Measurements from ENCODE around the gene CYB5A.
"Not testable (repeated sequence)": the region's sequence is repeated elsewhere in the genome, so short reads cannot be mapped to it uniquely, and the experiment has no call there.

The CYB5A gene

DNA sequence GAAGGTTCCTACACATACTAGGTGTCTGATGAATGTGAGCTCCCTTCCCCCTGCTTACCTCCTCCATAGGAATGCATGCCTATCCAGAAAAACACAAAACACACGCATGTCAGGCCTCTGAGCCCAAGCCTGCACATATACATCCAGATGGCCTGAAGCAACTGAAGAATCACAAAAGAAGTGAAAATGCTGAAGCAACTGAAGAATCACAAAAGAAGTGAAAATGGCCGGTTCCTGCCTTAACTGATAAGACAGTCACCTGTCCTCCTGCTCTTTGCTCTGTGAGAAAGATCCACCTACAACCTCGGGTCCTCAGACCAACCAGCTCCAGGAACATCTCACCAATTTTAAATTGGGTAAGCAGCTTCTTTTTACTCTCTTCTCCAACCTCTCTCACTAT, 1.2 kb upstream of the CYB5A start:
- not testable (repeated sequence) for FAIRE-seq

DNA sequence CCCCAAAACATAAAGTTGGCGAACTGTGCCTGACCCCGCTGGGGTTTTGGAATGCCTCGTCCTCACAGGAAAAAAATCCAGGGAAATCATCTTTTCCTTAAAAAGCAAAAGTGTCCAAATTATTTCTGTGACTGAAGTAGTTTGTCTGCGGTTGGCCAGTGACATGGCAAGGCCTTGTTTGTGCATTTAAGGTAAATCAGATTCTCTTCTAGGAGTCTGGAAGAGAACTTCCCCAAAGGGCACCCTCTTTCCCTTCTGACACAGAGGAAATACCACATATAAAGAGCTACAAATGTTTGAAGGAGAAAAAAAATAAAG, 737 bp upstream of the CYB5A start:
- FAIRE-seq, result no peak

DNA sequence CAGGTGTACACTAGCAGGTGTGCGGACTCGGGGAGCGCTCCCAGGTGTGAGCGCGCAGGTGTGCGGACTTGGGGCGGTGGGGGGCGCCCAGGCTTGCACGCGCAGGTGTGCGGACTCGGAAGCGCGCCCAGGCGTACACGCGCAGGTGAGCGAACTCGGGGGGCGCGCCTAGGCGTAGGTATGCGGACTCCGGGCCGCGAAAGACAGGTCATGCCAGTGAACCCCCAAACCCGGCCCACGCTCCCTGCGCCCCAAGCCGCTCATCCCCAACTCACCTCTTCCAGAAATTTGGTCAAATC, 342 bp downstream of the CYB5A start:
- FAIRE-seq, result no peak

DNA sequence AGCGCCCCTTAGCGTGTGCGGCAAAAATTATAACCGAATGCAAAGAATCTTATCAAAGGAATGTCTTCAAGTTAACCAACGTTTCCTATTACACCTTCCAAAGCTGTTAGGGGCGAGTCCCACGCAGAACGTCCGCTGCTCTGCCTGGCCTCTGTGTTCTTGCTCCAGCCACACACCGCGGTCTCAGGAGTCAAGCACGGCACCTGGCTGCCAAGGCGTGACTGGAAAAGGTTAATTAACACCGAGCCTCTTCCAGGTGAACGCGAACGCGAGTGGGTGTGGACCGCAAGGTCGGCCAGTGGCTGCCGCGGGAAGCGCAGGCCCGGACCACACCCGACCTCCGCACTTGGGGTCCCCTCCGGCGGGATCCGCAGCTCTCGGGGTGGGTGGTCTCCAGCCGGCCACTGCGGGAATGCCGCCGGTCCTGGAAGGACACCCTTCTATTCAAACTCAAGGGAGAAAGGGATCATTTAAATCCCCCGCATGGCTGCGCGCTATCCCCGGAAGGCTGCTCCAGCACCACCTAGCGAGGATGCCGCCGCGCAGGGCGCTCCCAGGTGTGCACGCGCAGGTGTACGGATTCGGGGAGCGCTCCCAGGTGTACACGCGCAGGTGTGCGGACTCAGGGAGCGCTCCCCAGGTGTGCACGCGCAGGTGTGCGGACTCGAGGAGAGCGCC, 830 bp downstream of the CYB5A start:
- FAIRE-seq, result no peak

DNA sequence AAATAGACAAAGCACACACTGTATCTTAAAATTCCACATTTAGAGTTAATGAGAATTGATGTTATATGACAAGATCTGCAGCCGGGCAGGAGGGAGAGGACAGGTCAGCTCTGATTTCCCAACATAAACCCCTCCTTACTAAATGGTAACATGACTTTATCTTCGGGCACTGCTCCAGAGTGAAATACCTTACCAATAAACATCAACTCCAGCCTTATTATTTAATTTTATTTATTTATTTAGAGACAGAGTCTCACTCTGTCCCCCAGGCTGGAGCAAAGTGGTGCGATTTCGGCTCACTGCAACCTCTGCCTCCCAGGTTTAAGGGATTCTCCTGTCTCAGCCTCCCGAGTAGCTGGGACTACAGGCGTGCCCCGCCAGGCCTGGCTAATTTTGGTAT, 1.7 kb downstream of the CYB5A start:
- FAIRE-seq, result no peak

DNA sequence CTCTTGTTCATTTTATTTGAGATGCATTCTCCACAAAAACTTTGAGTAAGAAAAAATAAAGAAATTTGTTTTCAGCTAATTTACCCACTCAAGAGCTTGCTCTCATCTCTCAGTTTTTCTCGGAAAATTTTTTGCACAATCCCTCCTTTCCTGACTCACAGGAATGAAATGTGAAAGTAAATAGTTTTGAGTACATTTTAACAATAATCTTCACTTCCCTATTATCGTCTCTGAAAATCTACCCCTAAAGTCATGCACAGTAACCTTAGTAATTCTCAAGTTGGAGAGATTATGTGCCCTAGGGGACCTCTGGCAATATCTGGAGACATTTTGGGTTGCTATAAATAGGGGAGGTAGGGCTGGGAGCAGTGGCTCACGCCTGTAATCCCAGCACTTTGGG, 2.6 kb downstream of the CYB5A start:
- no peak for FAIRE-seq

DNA sequence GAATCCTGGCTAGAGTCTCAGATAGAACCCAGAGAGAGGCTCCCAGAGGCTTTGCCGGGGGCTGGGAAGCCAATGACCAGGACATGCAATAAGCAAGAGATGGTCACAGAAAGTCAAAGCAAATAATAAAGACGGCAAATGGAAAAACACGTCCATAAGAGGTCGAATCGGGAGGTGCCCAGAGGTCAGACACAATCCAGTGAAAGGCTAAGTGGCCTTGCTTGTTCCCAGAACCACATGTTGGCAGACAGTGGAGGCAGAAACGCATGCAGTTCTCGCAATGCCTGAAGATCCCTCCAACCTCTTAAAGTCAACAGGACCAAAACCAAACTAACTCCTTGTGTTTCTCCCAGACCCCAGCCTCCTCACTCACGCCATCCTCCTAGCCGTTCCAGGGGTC, 3.0 kb downstream of the CYB5A start:
- FAIRE-seq, result no peak

DNA sequence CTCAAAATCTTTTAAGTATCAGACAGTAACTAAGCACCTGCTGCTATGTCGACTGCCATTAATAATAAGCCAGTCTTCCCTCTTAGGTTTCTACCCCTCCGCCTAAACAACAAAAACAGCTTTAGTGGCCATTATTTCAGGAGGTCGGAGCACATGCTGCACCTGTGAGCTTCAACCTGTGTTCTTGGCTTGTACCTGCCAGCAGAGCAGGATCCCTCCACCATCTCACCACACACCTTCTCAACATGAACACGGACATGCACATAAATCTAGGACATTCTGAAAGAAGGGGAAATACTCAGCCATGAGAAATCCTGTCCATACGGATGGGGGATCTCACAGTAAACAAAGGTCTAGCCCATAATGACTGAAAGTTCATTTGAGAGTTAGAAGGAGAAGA, 3.7 kb downstream of the CYB5A start:
- no peak for FAIRE-seq

DNA sequence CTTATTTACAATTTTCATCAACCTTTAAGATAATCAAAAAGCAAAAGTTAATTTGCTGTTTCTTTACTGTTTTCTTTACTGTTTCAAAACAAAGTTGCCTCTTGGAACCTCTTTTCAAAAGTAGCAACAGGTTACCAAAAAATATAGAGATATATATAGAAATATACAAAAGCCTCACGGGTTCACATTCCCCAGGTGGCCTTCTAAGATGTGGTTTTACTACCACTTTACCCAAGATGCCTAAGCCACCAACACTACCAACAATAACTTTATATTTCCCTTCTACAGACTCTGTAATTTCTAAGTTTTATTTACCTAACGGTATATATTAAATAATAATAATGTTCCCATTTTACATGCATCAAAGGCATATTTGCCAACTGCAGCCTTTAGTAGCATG, 4.9 kb downstream of the CYB5A start:
- no peak for FAIRE-seq

DNA sequence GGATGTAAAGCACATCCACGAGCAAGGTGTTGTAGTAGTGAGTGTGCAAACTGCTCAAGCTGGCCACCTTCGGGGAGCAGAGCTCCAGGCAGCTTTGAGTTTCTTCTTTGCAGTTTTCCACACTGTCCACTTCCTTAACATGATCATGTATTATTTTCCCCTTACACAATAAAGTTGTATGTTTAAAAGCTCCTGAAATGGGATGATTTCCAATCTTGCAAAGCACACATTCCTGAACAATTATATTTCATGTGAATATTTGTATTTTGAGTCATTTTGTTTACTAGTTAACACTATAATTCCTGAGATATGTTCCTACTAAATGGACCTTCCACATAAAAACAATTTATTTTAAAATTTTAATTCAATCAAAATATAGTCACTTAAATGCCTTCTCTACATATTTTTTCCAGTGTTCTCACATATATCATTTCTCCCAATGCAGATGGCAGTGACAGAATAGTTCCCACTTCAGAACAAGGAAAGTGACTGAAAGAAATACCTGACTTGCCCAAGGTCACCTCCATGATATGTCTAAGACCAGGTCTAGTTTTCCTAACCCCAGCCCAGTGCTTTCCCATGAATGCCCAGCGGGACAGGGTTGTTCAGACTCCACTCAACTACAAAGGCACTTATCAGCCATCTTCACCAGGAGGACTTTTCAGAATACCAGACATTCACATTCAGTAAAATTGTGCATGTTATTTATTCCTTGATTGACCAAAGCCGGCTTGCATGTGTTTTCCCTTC, 5.5 kb downstream of the CYB5A start:
- no peak for FAIRE-seq

DNA sequence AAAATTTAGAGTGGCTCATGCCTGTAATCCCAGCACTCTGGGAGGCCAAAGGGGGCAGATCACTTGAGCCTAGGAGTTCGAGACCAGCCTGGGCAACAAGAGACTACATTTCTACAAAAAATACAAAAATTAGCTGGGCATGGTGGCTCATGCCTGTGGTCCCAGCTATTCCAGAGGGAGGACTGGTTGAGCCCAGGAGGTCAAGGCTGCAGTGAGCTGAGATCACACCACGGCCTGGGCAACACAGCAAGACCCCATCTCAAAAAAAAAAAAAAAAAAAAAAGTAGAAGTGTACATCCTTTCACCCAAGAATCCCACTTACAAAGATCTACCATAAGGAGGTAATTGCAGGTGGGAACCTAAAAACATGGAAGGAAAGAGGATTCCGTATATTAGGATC, 6.2 kb downstream of the CYB5A start:
- FAIRE-seq, result not testable (repeated sequence)

DNA sequence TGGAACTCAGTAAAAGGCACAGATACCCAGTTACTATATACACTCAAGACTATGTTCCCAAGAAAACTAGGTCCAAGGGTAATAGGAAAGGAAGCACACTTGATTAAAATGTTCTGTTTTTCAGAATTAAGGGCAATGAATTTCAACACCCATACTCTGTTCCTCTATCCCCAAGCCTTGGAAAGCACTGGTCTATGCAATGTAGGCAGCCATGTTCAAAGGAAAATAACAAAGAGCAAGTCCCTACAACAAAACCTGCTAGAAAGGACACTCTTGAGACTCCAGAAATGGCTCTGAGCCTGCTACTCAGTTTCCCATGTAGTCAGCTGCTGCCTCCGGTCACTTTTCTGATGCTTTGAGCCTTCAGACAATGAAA, 6.8 kb downstream of the CYB5A start:
- FAIRE-seq, result no peak

DNA sequence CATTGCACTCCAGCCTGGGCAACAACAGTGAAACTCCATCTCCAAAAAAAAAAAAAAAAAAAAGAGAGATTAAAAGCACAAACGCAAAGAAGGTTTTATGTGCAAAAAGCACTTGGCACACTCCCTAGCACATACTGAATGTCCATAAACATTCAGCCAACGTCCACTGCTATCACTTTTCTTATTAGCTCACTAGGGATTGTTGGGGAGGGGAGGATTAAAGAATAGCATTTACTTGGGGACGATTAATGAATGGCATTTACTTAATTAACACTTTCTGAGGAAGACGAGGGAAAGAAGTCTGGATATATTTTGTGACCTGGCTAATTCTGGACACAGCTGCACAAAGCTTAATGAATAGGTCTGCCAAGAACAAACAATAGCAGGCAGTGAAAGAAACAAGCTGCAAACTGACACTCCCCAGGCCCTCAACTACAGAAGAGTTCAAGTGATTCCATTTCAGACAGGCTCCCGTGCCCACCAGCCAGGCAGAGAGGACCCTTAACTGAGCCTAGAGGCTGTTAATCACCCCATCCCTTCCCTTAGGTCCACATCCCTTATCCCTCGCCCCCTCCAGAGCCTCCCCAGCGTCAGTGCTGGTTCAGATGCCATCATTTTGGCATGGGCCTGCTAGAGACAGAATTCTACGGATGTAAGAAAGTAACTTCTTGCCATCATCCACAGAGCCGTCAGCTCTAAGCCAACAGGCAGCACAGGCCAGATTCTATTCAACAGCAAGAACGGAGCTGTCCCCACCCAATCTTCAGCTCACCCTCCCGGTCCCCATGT, 7.4 kb downstream of the CYB5A start:
- no peak for FAIRE-seq

DNA sequence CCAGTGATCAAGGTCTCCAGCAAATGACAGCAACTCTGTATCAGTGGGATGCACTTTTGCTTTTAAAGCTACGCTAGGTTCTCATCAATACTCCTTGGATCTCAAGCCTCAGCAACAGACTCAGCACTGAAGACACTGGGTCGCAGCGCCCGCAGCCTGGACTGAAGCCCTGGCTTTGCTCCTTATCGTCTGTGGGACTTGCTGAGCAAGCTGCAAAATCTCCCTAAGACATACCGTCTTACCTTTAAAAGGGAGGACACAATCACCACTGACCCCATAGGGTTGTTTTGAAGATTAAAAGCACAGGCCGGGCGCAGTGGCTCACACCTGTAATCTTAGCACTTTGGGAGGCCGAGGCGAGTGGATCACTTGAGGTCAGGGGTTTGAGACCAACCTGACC, 8.1 kb downstream of the CYB5A start:
- no peak for FAIRE-seq

DNA sequence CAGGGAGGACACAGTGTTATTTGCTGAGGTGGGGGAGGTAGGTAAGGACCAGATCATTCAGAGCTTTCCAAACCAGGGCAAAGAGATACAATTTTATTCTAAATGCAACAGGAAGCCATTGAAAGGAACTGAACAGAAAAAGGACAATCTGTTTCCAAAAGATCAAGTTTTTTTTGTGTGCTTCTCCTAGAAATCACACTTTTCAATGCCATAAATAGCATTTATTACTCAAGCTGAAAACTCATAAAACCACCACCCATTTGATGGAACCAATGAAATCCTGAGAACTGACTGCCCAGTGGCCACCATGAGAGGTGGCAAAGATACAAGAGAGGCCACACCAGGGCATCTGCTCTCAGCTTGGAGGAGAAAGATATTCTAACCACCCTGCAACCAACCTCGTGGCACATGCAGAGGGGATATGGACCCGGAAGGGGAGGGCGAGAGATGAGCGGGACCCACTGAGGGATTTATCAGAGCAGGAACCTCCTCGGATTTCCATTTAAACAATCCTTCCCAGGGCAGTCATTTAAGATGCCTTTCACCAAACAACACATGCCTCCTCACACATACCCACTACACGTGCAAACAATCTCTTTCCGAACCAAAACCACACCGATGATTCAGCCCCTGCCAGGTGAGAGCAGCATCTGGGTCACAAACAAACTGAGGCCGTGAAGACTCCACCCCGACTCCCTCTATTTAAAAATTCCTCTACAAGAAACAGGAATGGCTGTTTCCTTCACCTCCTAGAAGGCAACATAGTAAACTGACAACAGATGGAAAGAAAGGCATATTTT, 8.8 kb downstream of the CYB5A start:
- FAIRE-seq, result no peak

DNA sequence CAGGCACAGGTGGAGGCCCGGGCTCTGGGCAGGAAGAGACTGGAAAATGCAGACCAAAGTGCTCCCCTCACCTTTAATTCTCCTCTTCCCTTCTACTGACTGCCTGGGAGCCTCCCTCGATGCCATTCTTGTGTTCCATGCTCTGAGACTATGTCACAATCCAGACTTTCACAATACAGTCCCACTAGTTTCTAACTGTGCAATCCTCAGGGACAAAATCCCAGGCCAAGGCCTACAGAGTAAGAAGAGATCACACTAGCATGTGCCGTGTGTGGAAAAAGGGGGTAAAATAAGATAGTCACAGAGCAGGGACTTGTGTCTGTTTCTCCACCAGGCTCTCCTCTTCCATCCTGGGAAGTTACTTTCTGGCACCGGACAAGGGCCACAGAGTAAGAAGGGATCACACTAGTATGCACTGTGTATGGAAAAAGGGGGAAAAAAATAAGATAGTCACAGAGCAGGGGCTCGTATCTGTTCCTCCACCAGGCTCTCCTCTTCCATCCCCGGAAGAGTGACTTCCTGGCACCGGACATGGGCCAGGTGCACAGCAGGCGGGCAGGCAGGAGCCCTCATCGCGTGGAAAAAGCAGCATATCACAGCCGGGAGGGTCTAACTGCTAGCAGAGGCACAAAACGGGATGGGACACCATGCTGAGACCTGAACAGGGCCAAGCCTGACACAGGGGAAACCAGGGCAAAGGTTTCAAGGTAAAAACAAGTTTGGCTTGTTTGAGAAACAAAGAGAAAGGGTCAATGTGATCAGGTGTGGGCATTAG, 9.6 kb downstream of the CYB5A start:
- FAIRE-seq, result no peak

DNA sequence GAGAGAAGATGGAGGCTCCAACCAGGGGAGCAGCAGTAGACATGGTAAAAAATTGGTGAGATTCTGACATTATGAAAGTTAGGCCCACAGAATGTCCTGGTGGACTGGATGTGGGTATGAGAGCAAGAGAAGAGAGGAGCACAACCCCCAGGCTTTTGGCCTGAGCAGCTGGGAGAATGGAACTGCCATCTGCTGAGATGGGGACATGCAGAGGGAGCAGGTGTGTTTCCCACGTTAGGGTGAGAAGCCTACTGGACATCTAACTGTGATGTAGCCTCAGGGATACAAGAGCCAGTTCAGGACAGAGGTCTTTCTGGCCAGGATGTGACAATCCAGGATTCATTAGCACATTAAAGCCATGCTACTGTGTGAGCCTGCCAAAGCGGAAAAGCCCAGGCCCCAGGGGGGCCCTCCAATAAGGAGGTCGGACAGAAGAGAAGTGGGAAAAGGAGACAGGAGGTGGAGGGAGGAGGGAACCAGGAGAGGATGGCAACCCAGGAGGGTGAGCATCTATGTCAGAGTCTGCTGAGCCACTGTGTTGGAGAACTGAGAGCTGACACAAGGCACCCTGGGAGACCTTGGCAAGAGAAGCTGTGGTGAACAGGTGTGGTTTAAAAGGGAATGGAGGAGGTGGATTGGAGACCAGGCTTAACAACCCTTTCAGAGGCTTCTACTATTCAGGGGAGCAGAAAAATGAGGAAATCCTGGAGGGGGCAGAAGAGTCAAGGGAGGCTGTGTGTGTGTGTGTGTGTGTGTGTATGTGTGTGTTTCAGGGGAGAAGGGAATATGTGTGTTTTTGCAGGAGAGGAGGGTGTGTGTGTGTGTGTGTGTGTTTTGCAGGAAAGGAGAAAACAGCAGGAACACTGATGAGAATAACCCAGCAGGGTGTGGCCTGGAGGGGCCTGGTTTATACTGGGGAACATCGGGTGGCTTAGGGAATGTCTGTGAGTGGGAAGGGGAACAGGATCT, 10.5 kb downstream of the CYB5A start:
- FAIRE-seq, result no peak

DNA sequence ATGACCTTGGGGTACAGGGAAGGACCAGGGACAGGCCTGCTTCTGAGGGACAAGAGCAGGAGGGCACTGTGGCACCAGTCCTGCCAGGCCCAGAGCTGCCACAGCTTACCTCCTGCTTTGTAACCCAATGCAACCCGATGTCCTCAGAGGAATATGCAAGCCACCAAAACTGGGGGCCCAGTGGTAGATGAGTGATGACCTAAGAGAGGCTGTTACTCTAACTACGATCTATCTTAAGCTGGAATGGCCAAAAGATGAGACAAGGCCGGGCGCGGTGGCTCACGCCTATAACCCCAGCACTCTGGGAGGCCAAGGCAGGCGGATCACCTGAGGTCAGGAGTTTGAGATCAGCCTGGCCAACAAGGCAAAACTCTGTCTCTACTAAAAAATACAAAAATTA, 12.8 kb downstream of the CYB5A start:
- FAIRE-seq, result no peak

DNA sequence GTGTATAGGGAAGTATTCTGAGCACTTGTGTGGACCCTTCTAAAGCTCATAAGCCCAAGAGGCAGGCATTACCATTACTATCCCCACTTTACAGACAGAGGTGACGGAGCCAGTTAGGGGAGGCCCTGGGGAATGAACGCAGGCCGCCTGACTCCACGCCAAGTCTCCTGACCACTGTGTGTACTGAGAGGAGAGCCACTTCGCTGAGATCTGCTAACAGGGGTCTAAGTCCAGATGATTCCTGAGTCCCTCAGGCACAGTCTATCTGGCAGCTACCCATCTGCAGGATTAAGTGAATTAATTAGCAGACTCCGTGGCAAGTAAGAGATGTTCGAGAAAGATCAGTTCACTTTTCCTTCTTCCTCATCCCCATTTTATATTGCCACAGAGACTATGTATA, 13.7 kb downstream of the CYB5A start:
- no peak for FAIRE-seq

DNA sequence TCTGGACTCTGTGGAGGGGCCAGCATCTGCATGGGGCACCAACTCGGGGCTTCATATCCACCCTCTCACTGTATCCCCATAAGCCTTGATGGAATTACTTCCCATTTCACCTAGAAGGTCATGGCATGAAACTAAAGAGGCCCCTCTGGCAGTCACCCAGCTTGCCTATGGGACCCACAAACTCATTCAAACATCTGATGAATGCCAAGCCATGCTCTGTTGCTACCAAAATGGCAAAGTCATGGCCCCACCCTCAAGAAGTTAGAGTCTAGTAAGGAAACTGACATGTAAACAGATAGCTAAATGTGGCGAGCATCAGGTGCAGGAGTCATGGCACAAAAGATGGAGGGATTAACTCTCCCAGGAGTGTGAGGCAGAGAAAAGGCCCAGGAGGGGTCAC, 14.5 kb downstream of the CYB5A start:
- FAIRE-seq, result no peak

DNA sequence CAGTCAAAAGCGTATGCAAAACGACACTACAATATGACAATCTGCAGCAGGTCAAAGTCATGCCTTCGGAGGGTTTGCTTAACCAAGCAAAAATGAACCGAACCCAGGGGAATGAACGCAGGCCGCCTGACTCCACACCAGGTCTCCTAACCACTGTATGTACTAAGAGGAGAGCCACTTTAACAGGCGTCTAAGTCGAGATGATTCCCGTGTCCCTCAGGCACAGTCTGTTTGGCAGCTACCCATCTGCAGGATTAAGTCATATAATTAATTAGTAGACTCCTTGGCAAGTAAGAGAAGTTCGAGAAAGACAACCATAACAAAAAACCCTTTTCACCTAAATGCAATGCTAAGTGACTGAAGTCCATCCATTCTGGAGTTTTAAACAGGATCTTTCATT, 15.2 kb downstream of the CYB5A start:
- no peak for FAIRE-seq

DNA sequence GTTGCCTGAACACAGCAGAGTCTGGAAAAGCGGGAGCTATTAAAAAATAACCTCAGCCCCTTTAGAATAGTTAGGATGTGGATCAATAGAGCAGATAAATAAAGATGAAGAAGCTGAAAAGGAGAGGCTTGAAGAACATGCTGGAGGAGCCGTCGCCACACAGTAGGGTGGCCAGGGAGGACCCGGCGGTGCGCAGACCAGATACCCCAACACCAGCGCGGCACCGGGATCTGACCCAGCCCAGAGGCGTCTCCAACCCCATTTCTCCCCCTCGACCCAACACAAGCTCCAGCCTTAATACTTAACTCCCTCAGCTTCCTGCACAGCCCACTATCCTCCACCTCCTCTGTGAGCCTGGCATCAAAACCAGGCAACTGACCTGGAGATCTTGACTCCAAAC, 16.0 kb downstream of the CYB5A start:
- FAIRE-seq, result no peak

Measured in colon (tissue), 2 donors.